ENCODE data around the gene KIAA0753.

Gene KIAA0753

DNA sequence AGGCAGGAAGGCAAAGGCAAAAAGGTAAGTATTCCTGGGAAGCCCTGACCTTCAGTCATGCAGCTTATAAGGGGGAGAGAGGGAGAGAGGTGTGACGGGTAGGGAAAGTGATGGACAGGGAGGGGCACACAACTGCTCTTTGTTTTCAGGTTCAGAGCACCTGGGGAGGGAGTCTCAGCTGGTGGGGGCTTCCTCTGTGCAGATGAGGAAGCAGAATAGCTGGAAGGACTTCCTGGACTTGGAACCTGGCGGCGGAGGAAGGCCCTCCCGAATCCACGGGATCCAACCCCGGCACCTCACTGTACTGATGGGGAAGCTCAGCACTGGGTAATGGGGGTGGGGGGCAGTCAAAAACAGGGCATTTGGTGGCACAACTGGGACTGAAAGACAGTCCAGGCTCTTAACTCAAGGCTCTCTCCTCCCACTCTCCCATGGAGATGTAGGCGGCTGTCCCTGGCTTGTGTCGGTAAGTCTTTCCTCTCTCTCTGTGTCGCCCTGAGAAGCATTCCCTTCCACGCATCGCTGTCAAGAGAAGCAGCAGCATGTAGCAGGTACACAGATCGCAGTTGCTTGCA, 72.2 kb downstream of the KIAA0753 start:
- no peak for DNase-seq

DNA sequence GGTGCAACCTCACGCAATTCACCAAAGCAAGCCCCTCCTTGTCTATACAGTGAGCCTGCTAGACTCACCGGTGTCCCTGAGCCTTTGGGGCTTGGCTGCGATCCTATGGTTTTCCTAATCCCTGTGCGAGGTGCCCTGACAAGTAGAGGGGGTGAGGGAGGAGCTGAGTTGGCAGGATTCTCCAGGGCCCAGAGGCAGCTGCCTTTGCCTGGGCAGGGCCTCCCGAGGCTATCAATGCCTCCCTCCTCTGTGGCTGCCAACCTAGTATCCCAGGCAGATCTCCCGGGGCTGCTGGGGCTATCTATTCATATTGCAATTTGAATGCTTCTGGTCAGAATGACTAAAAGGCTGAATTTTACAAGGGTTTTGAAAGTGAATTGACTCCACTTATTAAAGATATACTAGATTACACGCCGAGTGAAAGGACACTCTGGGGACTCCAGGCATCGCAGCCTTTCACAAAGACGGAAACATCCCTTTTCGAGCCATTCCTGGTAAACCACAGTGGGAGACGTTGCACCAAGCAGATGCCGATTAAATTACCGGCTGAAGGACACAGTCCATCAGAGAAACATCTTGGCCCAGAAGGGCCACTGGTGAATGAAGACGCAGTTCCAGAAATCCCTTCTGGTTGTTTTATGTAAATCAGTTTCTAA, 72.9 kb downstream of the KIAA0753 start:
- DNase-seq, result no peak

DNA sequence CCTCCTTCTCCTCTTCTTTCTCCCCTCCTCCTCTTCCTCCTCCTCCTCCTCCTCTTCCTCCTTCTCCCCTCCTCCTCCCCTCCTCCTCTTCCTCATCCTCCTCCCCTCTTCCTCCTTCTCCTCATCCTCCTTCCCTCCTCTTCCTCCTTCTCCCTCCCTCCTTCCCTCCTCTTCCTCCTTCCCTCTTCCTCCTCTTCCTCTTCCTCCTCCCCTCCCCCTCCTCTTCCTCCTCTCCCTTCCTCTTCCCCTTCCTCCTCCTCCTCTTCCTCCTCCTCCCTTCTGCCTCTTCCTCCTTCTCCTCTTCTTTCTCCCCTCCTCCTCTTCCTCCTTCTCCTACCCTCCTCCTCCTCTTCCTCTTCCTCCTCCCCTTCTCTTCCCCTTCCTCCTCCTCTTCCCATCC, 79.1 kb downstream of the KIAA0753 start:
- DNase-seq, result no peak

DNA sequence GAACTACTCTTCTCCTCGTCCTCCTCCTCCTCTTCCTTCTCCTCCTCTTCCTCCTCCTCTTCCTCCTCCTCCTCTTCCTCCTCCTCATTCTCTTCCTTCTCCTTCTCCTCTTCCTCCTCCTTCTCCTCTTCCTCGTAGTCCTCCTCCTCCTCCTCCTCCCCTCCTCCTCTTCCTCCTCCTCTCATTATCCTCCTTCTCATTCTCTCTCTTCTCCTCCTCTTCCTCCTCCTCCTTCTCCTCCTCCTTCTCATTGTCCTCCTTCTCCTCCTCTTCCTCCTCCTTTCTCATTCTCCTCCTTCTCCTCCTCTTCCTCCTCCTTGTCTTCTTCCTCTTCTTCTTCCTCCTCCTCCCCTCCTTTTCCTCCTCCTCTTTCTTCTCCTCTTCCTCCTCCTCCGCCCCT, 80.0 kb downstream of the KIAA0753 start:
- no peak for DNase-seq

DNA sequence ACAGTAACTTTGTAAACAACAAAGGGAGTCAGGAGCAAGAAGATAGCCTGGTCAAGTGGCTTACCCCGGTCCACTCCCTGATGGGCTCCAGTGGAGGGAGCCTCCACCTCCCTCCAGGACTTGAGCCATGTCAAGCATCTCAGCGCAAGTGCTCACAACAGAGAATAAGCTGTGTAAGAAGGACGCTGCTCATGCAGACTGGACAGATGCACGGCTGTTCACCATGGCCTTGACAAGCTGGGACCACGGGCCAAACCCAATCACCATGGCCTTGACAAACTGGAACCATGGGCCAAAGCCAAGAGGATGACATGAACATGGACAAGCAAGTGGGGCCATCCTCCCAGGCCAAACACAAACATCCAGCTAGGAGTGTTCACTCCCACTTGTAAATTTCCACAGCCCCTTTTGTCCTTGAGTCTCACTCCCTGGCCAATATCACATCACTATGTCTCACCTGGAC, 80.7 kb downstream of the KIAA0753 start:
- no peak for DNase-seq

DNA sequence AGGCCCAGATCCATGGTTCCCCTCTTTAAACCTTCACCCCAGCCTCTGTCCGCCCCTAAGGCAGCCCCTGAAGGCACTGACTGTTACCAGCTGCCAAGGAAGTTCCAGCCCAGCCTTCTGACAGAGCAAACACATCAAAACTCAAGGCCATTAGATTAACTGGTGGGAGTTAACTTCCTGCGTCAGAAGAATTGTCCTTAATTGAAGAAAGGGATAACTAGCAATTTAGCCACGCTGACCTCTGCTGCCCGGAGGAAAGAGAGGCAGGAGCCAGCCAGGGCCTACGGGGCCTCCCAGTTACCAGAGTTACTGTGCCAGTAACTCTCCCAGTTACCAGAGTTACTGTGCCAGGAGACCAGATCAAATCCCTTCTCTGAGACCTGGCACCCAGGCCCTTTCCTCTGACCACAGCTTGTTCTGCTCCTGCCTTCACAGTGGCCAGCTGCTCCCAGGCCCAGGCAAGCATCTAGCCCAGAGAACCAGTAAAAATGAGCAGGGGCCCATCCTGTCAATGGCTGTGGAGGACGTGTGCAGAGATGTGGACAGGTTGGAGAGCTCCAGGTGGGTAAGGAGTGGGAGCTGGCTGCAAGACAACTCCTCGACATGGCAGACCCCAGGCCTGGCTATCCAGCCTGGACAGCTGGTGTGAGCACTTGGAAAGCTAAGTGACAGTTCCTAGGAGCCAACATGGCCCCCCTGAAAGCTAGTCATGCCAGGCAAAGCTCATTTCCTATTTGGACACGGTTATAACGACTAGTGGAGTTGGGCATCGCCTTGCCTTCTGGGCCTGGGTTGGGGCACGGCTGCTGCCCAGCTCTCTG, 81.4 kb downstream of the KIAA0753 start:
- DNase-seq, result no peak

DNA sequence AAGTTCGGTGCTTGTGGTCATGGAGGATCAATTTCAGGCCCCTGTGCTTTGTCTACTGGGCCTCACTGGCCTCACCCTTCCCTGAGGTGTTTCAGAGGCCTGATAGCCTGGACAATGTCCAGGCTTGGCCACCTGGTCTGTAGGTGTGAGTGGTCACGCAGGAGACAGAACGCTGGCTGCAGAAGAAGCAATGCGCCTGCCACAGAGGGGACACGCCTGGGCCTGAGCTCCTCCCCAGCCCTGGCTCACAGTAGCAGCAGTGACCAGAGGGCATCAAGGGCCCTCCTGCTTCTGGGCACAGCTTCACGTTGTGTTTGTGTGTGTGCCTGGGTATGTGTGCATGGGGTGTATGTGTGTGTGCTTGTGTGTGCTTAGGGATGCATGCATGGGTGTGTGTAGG, 82.2 kb downstream of the KIAA0753 start:
- no peak for DNase-seq

DNA sequence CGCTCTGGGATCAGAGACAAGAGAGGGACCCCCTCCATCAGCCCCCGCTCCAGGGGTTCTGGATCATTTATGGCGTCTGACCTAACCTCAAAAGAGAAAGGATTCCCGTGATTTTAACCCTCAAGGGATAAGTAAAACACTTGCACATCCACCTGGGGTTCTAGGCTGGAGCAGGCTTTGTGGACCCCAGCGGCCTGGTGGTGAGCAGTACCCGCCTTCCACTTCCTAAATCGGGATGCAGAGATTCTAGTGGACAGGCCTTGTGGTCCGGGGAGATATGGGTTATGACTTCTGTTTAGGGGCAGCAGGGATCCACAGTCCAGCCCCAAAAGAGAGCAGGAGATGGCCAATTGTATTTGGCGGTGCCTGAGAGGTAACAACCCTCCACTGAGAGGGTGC, 83.5 kb downstream of the KIAA0753 start:
- no peak for DNase-seq

DNA sequence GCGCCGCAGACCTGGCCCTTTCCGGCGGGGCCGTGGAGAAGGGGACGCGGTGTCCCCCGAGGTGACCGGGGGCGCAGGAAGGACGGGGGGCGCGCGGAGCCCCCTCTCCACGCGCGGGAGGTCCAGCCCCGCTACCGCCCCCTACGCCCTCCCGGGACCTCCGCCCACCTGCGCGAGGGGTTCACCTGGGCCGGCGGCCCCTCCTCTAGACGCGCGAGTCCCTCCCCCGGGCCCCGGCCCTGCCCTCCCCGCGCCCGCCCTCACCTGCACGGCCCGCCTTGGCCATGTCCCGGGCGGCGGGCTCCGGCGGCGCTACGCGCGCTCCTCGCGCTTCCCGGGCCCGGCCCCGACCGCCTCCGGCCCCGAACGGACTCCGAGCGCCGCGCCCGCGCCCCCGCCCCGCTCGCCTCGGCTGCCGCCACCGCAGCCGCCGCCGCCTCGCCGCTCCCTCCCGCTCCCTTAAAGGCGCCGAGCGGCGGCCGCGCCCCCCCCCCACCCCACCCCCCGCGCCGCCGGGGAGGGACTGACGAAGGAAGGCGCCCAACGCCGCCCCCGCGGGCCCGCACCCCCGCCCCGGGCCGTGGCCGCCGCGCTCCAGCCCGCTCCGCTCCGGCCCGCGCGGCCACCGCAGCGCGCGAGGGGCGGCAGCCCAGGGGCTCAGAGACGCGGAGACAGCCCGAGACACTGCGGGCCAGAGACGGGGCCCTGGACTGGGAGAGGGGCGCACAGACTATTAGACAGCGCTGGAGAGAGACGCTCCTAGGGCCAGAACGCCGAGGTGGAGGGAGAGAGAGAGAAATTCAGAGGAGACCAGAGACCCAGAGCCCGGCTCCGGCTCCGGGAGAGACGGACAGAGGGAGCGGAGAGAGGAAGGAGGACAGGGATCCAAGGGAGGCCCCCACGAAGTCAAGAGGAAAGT, 84.1 kb downstream of the KIAA0753 start, which contains the start of gene PITPNM3:
Gene PITPNM3, minus strand, starts transcription at position 435 of the 919 bp plus-strand sequence. Its CDS starts 149 bp downstream, at position 286.
- no peak for DNase-seq

DNA sequence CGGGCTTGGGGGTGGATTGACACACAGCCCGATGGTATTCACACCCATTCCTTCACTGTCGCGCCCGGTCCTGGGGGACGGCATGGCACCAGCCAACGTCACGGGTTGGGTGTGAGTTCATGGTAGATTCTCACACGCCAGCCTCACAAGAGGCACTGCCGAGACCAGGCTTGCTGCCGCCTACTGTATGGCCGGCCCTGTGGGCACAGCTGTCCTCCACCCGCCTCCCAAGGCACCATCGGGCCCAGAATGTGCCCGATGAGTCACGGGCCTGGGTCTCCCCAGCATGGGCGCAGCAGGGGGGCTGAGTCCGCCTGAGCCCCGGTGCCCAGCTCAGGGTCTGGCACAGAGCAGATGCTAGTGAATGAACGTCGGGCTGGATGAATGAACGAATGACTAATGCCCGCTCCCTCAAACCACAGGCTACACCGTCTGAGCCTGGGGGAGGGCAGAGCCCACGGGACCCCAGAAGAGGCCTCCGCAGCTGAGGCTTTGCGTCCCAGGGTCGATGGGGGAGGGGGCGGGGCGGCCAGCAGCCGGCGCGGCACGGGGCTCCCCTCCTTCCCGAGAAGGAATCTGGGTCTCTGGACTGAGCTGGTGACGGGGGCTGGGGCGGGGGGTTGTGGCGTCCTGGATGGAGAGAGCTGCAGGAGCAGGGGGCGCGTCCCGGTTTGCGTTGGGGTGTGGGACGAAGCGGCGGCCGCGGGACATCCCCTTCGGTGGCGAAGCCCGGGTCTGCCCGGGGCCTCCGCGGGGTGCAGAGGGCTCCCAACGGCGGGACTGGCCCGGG, 85.0 kb downstream of the KIAA0753 start:
- no peak for DNase-seq

DNA sequence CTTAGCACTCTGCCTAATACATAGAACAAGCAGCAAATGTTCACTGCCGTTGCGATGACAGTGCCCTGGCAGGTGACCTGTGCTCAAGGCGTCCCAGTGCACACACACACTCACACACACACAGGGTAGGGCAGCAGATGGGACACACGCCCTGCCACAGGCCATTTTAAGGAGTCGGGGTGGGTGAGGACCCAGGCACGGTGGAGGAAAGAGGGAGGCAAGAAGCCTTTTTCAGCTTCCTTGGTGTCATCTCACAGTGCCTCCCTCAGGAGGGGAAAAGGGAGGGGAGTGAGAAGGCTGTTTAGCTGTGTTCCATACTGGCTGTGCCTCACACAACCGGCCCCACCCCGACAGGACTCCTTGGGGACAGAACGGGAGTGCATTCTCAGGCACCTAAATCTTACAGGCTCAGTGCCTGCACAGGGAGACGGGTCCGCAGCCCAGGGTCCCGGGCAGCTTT, 85.6 kb downstream of the KIAA0753 start:
- no peak for DNase-seq

DNA sequence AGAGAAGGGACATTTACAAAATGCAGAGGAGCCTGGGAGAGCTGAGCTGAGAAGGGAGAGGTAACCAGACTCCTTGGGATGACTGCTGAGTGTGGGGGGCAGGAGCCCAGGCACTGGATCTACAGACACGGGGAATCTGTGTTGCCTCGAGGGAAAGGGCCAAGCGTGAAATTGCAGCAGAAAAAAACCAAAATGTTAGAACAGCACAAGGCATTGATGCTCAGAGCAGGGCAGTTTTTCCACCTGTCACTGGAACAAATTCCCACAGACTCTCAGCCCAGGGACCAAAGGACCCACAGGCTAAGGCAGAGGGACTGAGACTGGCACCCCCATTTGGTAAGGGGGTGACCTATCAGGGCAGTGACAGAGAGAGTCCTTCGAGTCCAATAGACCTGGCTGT, 86.2 kb downstream of the KIAA0753 start:
- no peak for DNase-seq

DNA sequence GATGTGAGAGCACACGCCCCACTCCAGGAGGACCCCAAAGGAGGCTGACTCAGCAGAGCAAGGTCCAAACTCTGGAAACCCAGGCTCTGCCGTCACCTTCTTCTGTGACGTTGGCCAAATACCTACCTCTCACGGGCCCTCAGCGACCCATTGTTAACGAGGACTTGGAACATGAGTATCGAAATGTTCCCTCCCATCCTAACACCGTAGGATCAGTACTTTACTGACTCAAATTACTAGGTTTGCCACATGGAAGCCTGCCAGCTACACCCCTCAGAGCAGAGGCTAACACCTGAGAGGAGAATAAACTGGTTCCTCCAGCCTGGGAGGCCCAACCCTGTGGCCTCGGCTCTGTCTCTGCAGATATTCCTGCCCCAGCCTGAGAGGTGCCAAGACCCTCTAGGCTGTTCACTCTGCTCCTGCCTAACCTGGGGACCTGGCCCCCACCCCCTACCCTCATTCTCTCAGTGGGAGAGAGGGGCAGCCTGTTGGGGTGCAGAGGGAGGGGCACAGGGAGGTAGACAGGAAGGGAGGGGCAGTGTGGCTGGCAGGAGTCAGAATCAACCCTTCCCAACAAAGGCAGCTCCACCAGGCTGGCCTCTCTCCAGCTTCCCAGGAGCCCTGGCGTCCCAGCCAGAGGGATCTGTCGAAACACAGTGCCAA, 88.5 kb downstream of the KIAA0753 start:
- DNase-seq, result no peak

DNA sequence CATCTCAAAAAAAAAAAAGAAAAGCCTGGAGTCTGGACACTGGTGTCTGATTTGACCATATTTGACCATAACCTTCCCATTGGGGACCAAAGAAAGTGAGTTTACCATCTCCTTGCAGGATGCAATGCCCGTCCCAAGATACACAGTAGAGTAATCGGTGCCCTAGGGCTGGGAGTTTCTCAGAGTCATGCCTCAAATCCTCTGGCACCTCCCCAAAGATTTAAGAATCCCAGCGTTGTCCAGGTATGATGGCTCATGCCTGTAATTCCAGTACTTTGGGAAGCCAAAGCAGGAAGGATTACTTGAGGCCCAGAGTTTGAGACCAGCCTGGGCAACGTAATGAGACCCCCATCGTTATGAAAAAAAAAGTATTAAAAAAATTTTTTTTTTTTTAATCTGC, 89.2 kb downstream of the KIAA0753 start:
- DNase-seq, result no peak

DNA sequence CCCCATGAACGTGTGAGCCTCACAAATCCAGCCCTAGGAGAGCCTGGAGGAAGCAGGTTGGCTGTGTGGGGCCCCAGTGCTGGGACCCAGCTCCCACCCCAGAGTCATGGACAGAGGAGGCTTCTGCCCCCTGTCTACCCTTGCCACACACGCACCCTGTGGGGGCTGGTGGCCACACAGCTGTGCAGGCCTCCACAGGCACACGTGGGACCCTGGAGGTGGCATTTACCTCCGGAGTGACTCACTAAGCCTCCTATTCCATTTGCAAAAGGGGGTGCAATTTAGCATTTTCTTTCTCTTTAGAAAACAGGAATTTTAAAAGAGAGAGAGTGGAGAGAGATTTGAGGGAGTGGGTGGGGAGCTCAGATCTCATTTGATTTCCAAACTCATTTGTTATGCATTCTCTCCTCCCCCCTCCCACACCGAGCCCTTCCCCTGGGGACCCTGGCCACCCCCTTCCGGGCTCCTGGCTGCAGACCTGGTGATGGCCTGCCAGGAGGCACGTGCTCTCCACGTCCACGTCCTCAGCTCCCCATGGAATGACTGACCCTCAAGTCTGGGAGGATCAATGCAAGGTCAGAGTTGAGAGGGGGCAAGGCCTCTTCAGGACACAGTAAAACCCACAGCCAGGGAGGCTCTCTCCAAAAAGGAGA, 91.0 kb downstream of the KIAA0753 start:
- DNase-seq, result no peak

DNA sequence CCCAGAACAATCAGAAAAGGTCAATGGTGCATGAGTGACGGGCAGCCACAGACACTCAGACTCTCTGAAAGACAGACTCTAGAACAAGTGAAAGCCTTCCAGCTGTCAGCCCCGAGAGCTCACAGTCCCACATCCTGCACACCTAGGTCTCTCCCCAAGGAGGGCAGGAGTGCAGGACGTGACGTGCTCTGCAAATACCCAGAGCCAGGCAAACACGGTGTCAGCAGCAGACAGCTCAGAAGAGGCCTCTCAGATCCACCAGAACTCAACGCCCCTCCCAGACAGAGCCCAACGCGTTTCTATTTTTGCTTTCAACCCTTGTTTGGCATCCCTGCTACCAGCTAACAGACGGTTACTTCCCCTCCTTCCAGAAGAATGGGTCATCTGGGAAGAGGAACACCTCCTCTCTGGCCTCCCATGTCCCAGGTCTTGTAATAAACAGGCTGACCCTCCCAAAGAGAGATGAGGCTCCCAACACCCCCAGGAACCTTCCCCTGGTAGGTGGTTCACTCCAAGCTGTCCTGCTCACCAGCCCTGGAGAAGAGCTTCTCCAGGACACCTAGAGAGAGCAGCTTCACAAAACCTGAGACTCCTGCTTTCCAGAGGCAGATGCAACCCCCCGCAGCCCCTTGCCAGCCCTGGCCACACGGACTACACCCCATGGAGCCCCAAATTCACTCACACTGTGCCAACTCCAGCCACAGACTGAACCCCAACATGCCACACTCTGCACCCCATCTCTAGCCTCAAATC, 91.8 kb downstream of the KIAA0753 start:
- DNase-seq, result no peak

DNA sequence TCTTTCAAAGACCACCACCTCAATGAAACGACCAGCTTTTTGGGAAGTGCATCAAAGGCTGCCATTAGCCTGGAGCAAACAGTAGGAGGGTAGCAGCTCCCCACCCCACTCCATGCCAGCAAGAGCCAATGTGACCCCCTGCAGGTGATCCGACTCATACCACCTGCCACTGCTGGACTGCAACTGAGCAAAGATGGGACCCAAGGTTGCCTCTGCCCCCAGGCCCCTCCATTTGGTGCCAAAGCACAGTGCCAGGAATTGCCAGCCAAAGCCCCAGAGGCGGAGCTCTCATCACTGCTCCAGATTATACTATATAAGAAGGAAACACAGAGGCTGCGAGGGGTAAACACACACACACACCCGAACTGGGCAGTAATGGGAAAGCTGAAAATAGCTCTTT, 92.5 kb downstream of the KIAA0753 start:
- no peak for DNase-seq

DNA sequence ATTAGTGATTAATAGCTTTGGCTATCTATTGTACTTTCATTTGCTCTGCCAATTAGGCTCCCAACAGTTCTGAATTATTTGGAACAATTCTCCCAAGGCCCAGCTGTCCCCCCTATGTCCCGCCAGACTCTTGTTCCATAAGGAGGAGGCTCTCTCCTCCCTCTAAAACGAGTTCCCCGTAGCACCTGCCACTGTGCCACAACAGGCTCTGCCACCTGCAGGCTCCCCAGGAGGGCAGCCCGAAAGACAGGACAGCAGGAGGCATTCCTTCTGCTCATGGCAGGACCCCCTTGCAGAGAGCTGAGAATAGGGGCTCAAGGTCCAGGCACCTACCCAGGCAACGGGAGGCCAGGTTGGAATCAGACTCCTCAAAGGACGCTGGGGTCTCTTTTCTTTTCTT, 93.2 kb downstream of the KIAA0753 start:
- no peak for DNase-seq

DNA sequence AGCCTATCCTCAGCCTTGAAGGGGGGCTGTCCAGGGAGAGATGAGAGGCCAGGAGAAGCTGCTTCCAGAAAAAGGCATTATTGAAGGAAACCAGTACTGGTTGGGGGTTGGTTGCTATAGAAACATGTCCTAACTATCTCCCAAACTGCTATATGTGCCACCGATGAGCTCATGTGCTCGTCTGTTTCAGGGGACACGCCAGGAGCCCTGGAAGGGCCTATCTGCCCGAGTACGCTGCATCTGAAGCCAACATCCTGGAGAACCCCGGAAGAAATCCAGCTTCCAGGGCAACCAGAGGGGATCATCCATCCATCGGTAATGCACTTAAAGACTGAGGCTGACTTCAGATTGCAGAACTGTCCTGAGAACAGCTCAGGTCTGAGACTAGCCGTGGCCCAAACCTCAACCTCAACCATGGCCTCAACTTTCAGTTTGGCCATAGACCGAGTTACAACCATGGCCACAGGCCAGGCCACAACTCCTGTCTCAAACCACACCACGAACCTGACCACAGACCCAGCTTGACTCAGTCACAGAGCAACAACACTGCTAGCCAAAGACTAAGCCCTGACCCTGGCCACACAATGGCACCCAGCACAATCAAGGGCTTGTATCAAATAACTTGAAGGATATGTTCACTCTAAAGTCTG, 94.3 kb downstream of the KIAA0753 start:
- DNase-seq, result no peak

DNA sequence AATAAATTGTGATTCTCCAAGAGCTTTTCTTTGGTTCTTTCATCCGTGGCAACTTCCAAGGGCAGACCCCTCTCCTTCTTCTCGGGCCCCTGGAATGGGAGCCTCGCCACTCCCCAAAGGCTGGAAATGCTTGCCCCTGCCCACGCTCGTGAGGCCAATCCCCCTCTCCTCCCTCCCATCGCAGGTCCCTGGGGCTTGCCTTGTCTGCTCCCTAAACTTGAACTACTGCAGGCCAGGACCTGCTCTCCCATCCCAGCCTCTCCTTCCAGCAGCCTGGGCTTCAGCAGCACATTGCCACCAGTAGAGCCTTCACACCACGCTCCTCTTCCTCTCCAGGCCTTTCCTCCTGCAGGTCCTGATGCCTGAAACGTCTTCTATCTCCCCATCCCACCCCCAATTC, 95.2 kb downstream of the KIAA0753 start:
- no peak for DNase-seq
